Endothelial cell of umbilical vein (primary cell): ENCODE measurements around the gene AP2B1. TPM values are rescaled to one million over a fixed set of nuclear protein-coding genes. Genes with fewer than 3 reads are reported as not detected.
A peak's percentile ranks its signal among the peaks of the same experiment; 100 is the strongest.

Experiments
- BruUV-seq: library from RNA; stranded (reverse); fragments of 400-500 nt; replicated peaks from 2 replicates; lab custom pipeline; 2021; lab: Mats Ljungman, UMichigan
- CTCF ChIA-PET: fragments of 300-600, 350-600 bp; sonication (Branson Sonifier 250); formaldehyde crosslinking; loops from one replicate; lab custom pipeline; 2021; ENCODE audit warnings: antibody characterized with exemption, inconsistent platforms; lab: Charles Lee
- POLR2A ChIA-PET: fragments of 300-600, 350-600 bp; sonication (Branson Sonifier 250); formaldehyde crosslinking; loops from one replicate; lab custom pipeline; 2021; ENCODE audit warnings: antibody characterized with exemption, inconsistent platforms; lab: Charles Lee
- DNase-seq: peaks from one replicate; pipeline ENCODE4 v3.0.0-alpha.2; 2011; ENCODE audit warnings: low read depth, low spot score
- FAIRE-seq: peaks from 2 replicates; lab custom pipeline; 2011; peaks lifted over from hg19 to GRCh38; lab: Jason Lieb, UNC
- H2AFZ ChIP-seq: 2 replicates; pipeline ENCODE4 v1.6.0; 2012; ENCODE audit warnings: low read depth, low read length, control low read depth, inconsistent platforms
- H3K27ac ChIP-seq: 2 replicates; pipeline ENCODE4 v1.5.1; 2011; ENCODE audit warnings: low read depth, mild to moderate bottlenecking, control low read depth, low read length, moderate library complexity; ENCODE audit not compliant: insufficient read depth
- H3K27me3 ChIP-seq, 2 experiments: 2 replicates each; pipeline versions ENCODE4 v1.6.0 to v1.6.1; 2011; ENCODE audit warnings: low read length in 2 of 2, mixed read lengths in 1 of 2; ENCODE audit not compliant: control insufficient read depth in 2 of 2, insufficient read depth in 2 of 2
- H3K36me3 ChIP-seq, 2 experiments: 2 replicates in 1 of 2; 3 replicates in 1 of 2; pipeline ENCODE4 v1.5.1; 2011; ENCODE audit warnings: low read length in 2 of 2, mild to moderate bottlenecking in 1 of 2, moderate library complexity in 1 of 2; ENCODE audit not compliant: control insufficient read depth in 2 of 2, insufficient read depth in 2 of 2; ENCODE audit errors: extremely low read depth in 1 of 2
- H3K4me1 ChIP-seq: 3 replicates; pipeline ENCODE4 v1.5.1; 2011; ENCODE audit warnings: mild to moderate bottlenecking, low read length; ENCODE audit not compliant: control insufficient read depth, insufficient read depth; ENCODE audit errors: extremely low read depth
- H3K4me2 ChIP-seq: 2 replicates; pipeline ENCODE4 v1.6.1; 2011; ENCODE audit warnings: low read length, control low read depth, mixed read lengths; ENCODE audit not compliant: insufficient read depth
- H3K4me3 ChIP-seq, 3 experiments: fragments of 200-600 bp in 1 of 3; sonication (generic), shearing (Covaris generic) in 1 of 3; replicated peaks in 1 of 3; 2 replicates each; pipeline ENCODE4 v1.5.1; 2011 to 2016; ENCODE audit warnings: control low read depth in 3 of 3, low read length in 3 of 3, mild to moderate bottlenecking in 2 of 3, inconsistent platforms in 1 of 3, low read depth in 1 of 3, moderate library complexity in 1 of 3; ENCODE audit not compliant: insufficient read depth in 1 of 3
- H3K79me2 ChIP-seq: 2 replicates; pipeline ENCODE4 v1.6.0; 2012; ENCODE audit warnings: low read length, inconsistent platforms; ENCODE audit not compliant: control insufficient read depth, insufficient read depth
- H3K9ac ChIP-seq: replicated peaks from 2 replicates; pipeline ENCODE3; 2011; ENCODE audit warnings: low read length, control low read depth; ENCODE audit not compliant: insufficient read depth; ENCODE audit errors: extremely low read depth
- H3K9me1 ChIP-seq: replicated peaks from 3 replicates; pipeline ENCODE4 v1.6.0; 2011; ENCODE audit warnings: mild to moderate bottlenecking, low read length; ENCODE audit not compliant: control insufficient read depth, insufficient read depth; ENCODE audit errors: extremely low read depth
- H3K9me3 ChIP-seq: replicated peaks from 2 replicates; pipeline ENCODE4 v1.5.1; 2012; ENCODE audit warnings: low read length, inconsistent platforms; ENCODE audit not compliant: control insufficient read depth, insufficient read depth
- H4K20me1 ChIP-seq: replicated peaks from 2 replicates; pipeline ENCODE3; 2011; ENCODE audit warnings: mild to moderate bottlenecking, low read length; ENCODE audit not compliant: control insufficient read depth, insufficient read depth; ENCODE audit errors: extremely low read depth
- CTCF ChIP-seq, 2 donors: IDR thresholded peaks; 1 replicate in 1 of 2; 2 replicates in 1 of 2; pipeline ENCODE4 v1.5.1; 2011; ENCODE audit warnings: low read length in 2 of 2, mild to moderate bottlenecking in 2 of 2, moderate library complexity in 2 of 2, control low read depth in 1 of 2, inconsistent platforms in 1 of 2, low read depth in 1 of 2; ENCODE audit not compliant: insufficient read depth in 1 of 2; ENCODE audit errors: extremely low read depth in 1 of 2
- EZH2 ChIP-seq: IDR thresholded peaks from 2 replicates; pipeline ENCODE4 v1.6.1; 2012; ENCODE audit warnings: borderline replicate concordance, low read depth, mild to moderate bottlenecking, moderate library complexity, low read length, inconsistent platforms; ENCODE audit not compliant: severe bottlenecking
- FOS ChIP-seq: IDR thresholded peaks from 2 replicates; pipeline ENCODE4 v1.6.1; 2011; ENCODE audit warnings: mild to moderate bottlenecking, low read length, moderate library complexity, borderline replicate concordance; ENCODE audit not compliant: insufficient read depth
- GATA2 ChIP-seq: IDR thresholded peaks from 2 replicates; pipeline ENCODE4 v1.7.0; 2011; ENCODE audit warnings: low read depth, mild to moderate bottlenecking, moderate library complexity, mixed read lengths, low read length; ENCODE audit not compliant: insufficient read length, insufficient read depth
- JUN ChIP-seq: IDR thresholded peaks from 2 replicates; pipeline ENCODE4 v1.6.1; 2011; ENCODE audit warnings: borderline replicate concordance, low read depth; ENCODE audit not compliant: insufficient read length, insufficient read depth
- MYC ChIP-seq: IDR thresholded peaks from one replicate; pipeline ENCODE4 v1.6.1; 2011; ENCODE audit warnings: mild to moderate bottlenecking, low read depth, low read length
- POLR2A ChIP-seq: IDR thresholded peaks from 2 replicates; pipeline ENCODE4 v1.6.1; 2012; ENCODE audit warnings: low read depth, mild to moderate bottlenecking, control low read depth, low read length
- POLR2AphosphoS5 ChIP-seq: IDR thresholded peaks from 2 replicates; pipeline ENCODE4 v1.6.1; 2012; ENCODE audit warnings: low read depth, mild to moderate bottlenecking, control low read depth, low read length, moderate library complexity; ENCODE audit not compliant: insufficient read depth
- dilution Hi-C: fragments of 300-500 bp; cut with MboI; formaldehyde crosslinking; loops from one replicate; pipeline ENCODE4 v1.15.0; 2019; ENCODE audit warnings: low sequenced_read_pairs; ENCODE audit not compliant: extremely low pct_ligation_motif_present
- intact Hi-C: fragments of 100-400 bp; cut with micrococcal nuclease; formaldehyde crosslinking; loops from one replicate; pipeline ENCODE4 v1.10.0; 2022
- polyA plus RNA-seq, 4 experiments: library from polyadenylated mRNA; depleted of rRNA in 3 of 4; stranded (reverse) in 3 of 4; unstranded in 1 of 4; fragments of >200 nt; gene quantifications; 2 replicates each; pipeline versions ENCODE4 v1.2.1 to v1.2.3, GENCODE V29; 2011 to 2012; ENCODE audit warnings: missing spikeins in 1 of 4
- total RNA-seq: library from RNA; stranded (reverse); gene quantifications from 2 replicates; pipeline ENCODE4 v1.2.3, GENCODE V29; 2021
- TF ChIP-seq, protein P1 (sequence below): IDR thresholded peaks from 2 replicates; pipeline ENCODE4 v1.6.1; 2011; ENCODE audit not compliant: insufficient read depth, insufficient read length

The AP2B1 gene
- total and polyA plus RNA-seq, 2 donors (not counting 3 experiments of a cell fraction or from before 2014, with no cell fraction given), result 106 to 198 TPM

DNA sequence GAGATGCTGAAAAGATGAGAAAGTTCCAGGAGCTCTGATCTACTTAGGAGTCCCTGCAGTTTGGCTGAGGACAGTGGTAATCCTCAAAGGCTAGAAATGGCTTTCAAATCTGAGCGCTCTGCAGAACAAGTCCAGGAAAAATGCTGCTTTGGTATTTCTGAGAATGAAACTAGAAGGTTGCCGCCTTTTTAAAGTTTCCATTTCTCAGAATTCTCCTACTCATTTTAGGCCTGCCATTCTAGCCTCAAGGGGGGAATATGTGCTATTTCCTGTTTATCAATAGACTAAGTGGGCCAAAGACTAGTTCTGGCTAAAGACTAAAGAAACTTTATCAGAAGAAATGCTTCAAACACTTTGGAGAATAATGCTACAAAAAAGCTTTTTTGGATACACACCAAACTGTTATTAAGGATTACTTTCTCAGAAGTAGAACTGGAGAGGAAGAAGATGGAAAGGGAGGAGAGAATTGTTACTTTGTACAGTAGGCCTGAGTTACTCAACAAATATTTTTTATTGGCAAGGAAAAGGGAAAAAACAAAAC, 49.5 kb upstream of the AP2B1 start, which contains the start of gene SLFN12L:
TSS of gene SLFN12L (minus strand) at position 78 of the 541 bp plus-strand sequence. CDS start 15,314 bp downstream, outside the sequence.
- Histone ChIP-seq H3K27ac (no peak within 1 kb of the TSS), H3K79me2 (no peaks in the 10 kb centered on the region), H3K4me3 (no peak within 1 kb of the TSS), H3K36me3 (no peaks in the 10 kb centered on the region), H3K9me1 (peaks cover 2% of the 10 kb centered on the region), H3K9ac (no peak within 1 kb of the TSS), H4K20me1 (no peaks in the 10 kb centered on the region), H3K9me3 (no peaks in the 10 kb centered on the region), H2AFZ (peak within 1 kb of the TSS; percentile 21), H3K4me2 (no peak within 1 kb of the TSS), H3K4me1 (peaks cover 29% of the 10 kb centered on the region), H3K27me3 (no peaks in the 10 kb centered on the region)
- intact Hi-C loops (loop anchor here (10.0 kb wide), 1 partner anchor 393 kb away; the partner anchor contains the start of genes NLE1 and UNC45B), dilution Hi-C loops (loop anchor here (25.0 kb wide), 1 partner anchor 225 kb away; no protein-coding TSS in a partner anchor)
- ChIA-PET CTCF (interaction anchor here (0.8 to 9.5 kb wide), 9 partner anchors 14 to 368 kb away, joined by 3 to 186 read pairs (median 4); partner anchors contain the start of gene PEX12), POLR2A (no interaction called here)
- no TSS peak for BruUV-seq
- TF ChIP-seq, protein P1, sequence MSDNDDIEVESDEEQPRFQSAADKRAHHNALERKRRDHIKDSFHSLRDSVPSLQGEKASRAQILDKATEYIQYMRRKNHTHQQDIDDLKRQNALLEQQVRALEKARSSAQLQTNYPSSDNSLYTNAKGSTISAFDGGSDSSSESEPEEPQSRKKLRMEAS, result no peak
- TF ChIP-seq POLR2AphosphoS5 (no peak), GATA2 (no peak), JUN (no peak), POLR2A (no peak), FOS (no peak), EZH2 (no peak), CTCF (IDR thresholded peaks at IDR 0.05; ENCODE audit: extremely low read depth in 1 of 2, insufficient read depth in 1 of 2, low read depth in 1 of 2, low read length in 2 of 2) (no peak), MYC (no peak)
- DNase-seq (peak; percentile 23), FAIRE-seq (no peak)
